Progenitor cell of endocrine pancreas (in vitro differentiated cells): ENCODE measurements around the gene RGS17. TPM values are rescaled to one million over a fixed set of nuclear protein-coding genes. Genes with fewer than 3 reads are reported as not detected.

Experiments
- DNase-seq: peaks from one replicate; pipeline ENCODE4 v3.0.0; 2021; ENCODE audit warnings: low spot score; ENCODE audit not compliant: unreplicated experiment
- H3K27ac Mint-ChIP-seq: 2 replicates; pipeline ENCODE4 v1.8.0; 2021; ENCODE audit warnings: mild to moderate bottlenecking, moderate library complexity, mixed read lengths
- H3K27me3 Mint-ChIP-seq: 2 replicates; pipeline ENCODE4 v1.8.0; 2021; ENCODE audit warnings: mixed read lengths
- H3K36me3 Mint-ChIP-seq: 2 replicates; pipeline ENCODE4 v1.8.0; 2022; ENCODE audit warnings: mixed read lengths; ENCODE audit not compliant: insufficient read depth
- H3K4me1 Mint-ChIP-seq: 2 replicates; pipeline ENCODE4 v1.8.0; 2021; ENCODE audit warnings: low read depth, mixed read lengths
- H3K4me3 Mint-ChIP-seq: 2 replicates; pipeline ENCODE4 v1.8.0; 2021; ENCODE audit warnings: low read depth, mild to moderate bottlenecking, moderate library complexity, mixed read lengths
- H3K9me3 Mint-ChIP-seq: 2 replicates; pipeline ENCODE4 v1.8.0; 2021; ENCODE audit warnings: low read depth, mixed read lengths
- total RNA-seq: library from RNA; stranded (reverse); gene quantifications from 2 replicates; pipeline ENCODE4 v1.2.1, GENCODE V29; 2021
- TF ChIP-seq, protein P1 (sequence below): fragments of 200-600 bp; sonication (generic); IDR thresholded peaks from one replicate; pipeline ENCODE4 v1.5.0; 2021; ENCODE audit warnings: antibody characterized with exemption, mild to moderate bottlenecking; ENCODE audit not compliant: unreplicated experiment

Gene RGS17
- total RNA-seq, 1 donor from 2014 or later = 2.6 TPM

DNA sequence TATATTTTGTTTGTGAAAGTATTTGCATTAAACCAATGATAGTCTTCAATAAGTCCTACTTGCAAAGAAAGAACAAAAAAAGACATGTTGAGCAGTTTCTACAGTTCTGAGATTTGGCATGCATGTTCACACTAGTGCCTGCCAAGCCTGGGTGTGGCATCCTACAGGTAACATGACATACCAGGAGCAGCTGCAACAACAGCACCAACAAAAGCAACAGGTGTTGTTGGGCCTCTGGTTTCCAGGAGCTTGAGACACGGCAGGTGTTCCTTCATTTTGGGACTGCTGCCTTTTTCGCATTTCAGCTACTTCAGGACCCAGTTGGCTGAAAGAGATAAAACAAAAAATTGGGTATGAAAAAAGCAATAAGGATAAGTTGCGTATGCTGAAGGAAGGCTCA, 87.4 kb downstream of the RGS17 start:
- no peak overlapping the region for H3K4me3 Mint-ChIP-seq
- no peak for DNase-seq
- TF ChIP-seq, protein P1, sequence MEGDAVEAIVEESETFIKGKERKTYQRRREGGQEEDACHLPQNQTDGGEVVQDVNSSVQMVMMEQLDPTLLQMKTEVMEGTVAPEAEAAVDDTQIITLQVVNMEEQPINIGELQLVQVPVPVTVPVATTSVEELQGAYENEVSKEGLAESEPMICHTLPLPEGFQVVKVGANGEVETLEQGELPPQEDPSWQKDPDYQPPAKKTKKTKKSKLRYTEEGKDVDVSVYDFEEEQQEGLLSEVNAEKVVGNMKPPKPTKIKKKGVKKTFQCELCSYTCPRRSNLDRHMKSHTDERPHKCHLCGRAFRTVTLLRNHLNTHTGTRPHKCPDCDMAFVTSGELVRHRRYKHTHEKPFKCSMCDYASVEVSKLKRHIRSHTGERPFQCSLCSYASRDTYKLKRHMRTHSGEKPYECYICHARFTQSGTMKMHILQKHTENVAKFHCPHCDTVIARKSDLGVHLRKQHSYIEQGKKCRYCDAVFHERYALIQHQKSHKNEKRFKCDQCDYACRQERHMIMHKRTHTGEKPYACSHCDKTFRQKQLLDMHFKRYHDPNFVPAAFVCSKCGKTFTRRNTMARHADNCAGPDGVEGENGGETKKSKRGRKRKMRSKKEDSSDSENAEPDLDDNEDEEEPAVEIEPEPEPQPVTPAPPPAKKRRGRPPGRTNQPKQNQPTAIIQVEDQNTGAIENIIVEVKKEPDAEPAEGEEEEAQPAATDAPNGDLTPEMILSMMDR = no peak

GRCh38 chr6:153038378-153039057, 92.6 kb downstream of the RGS17 start:
- no peak for DNase-seq
- Mint-ChIP-seq H3K36me3 (no peaks in the 10 kb centered on the region), H3K27me3 (no peaks in the 10 kb centered on the region), H3K4me3 (no peak overlapping the region), H3K9me3 (no peaks in the 10 kb centered on the region), H3K27ac (no peak overlapping the region), H3K4me1 (no peaks in the 10 kb centered on the region)
- TF ChIP-seq, protein P1 = no peak

More for the DNA sequence above, 87.4 kb downstream of the RGS17 start:
- Mint-ChIP-seq H3K27ac (no peak overlapping the region), H3K27me3 (no peaks in the 10 kb centered on the region), H3K4me1 (no peaks in the 10 kb centered on the region), H3K9me3 (no peaks in the 10 kb centered on the region), H3K36me3 (no peaks in the 10 kb centered on the region)

- DNase-seq = no peak
- Mint-ChIP-seq H3K27ac (no peak overlapping the region), H3K9me3 (no peaks in the 10 kb centered on the region), H3K4me1 (peaks cover 17% of the 10 kb centered on the region), H3K36me3 (no peaks in the 10 kb centered on the region), H3K27me3 (no peaks in the 10 kb centered on the region), H3K4me3 (no peak overlapping the region)
- TF ChIP-seq, protein P1 = no peak
These were observed 96.9 kb downstream of the RGS17 start for GRCh38 chr6:153034139-153034538.

GRCh38 chr6:153032255-153032882, 98.7 kb downstream of the RGS17 start:
- no peaks in the 10 kb centered on the region for H3K36me3 Mint-ChIP-seq
- no peaks in the 10 kb centered on the region for H3K27me3 Mint-ChIP-seq
- TF ChIP-seq, protein P1 = peak; percentile 58
- no peak for DNase-seq
- H3K4me3 Mint-ChIP-seq = no peak overlapping the region
- H3K27ac Mint-ChIP-seq = no peak overlapping the region
- H3K9me3 Mint-ChIP-seq = no peaks in the 10 kb centered on the region
- H3K4me1 Mint-ChIP-seq = peaks cover 17% of the 10 kb centered on the region

DNA sequence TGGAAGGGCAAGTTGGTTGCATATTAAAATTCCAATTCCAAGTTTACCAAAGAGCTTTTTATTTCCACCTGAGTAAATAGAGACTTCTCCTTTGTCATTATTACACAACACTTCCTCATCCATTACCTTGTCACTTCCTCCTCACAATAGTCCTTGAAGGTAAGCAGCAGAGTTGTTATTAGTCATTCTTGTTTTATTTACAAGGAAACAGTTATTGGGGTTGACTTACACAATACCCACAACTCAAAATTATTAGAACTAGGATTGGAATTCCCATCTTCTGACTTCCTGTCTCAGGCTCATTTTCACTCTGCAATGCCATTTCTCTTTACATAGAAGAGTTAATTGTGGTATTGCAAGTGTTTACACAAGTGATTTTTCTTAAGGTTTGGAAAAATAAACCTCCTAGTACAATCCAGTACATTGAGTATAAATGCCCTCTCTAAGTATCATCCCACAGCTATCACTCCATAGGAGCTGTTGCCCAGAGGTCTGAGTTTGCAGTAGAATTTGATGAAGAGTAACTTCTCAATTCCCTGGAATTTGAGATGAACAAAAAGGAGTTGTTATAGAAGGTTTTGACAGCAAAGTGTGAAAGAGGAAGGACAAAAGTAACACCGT, 99.6 kb downstream of the RGS17 start:
- no peak for DNase-seq
- Mint-ChIP-seq H3K27ac (no peak overlapping the region), H3K9me3 (no peaks in the 10 kb centered on the region), H3K4me3 (no peak overlapping the region), H3K27me3 (no peaks in the 10 kb centered on the region), H3K4me1 (peaks cover 17% of the 10 kb centered on the region), H3K36me3 (no peaks in the 10 kb centered on the region)
- TF ChIP-seq, protein P1 = no peak
